HS-27A (cell line): Measurements from ENCODE around the gene RGSL1.

Source experiments
- DNase-seq: peaks from one replicate; pipeline ENCODE4 v3.0.0-alpha.2; 2012; ENCODE audit warnings: low read depth, missing footprints

Gene RGSL1

DNA sequence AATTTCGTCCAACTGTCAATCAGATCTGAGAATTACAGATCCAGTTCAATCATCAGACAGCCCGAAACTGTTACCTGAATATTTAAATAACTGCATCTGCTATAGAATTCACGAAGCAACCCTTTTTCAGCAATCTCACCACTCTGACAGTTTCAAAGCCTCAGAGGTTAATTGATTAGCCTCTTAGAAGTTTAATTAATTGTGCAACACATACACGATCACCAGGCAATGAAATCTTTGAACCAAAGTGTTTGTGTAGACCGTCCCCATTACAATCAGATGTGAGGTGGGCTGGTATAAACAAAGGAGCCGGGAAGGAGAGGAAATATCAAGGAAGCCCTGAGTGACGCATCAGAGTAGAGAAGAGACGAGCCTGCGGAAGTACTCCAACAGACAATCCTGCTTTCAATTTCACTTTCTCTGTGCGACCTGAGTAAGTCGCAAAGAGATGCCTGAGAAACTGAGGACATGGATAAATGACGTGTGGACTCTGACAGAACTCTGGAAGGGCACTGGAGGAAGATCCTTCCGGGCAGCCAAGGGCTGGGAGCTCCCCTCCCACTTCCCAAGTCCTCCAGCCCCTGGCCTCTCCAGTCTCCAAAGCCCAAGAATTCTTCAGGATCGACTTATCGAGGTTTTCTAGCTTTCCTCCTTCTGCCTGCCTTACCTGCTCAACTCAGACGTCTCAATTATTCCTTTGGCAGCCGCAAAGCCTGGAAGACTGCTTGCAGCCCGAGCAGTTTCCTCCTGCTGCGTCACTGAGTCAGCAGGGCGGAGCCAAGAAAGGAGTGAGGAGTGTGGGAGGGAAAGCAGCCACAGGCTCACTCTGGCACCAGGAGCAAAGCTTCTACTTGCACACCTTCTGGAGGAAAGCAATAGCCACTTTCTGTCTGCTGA, 138.8 kb downstream of the RGSL1 start, which contains the start of gene RNASEL:
TSS of gene RNASEL (minus strand) at position 757 of the 897 bp plus-strand sequence. CDS start 2,450 bp downstream, outside the sequence.
- no peak for DNase-seq

DNA sequence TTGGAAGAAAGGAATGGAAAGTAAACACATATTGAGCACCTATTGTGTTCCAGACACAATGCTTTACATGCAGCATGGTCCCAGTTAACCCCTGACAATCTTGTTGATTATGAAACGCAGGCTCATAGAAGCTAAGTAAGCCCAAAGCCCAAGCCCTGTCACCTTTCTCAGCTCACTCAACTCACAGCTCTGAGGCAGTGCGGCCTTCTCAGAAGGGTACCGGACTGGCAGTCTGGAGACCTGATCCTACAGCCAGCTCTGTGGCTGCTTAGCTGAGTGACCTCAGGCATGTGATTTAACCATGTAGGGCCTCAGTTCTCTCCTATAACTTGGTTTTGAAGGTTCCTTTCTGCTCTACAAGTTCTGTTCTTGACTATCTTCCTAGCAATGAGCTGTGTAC, 139.6 kb downstream of the RGSL1 start:
- DNase-seq, result no peak

- no peak for DNase-seq
Measured at GRCh38 chr1:182589931-182590330, 140.0 kb downstream of the RGSL1 start.

DNA sequence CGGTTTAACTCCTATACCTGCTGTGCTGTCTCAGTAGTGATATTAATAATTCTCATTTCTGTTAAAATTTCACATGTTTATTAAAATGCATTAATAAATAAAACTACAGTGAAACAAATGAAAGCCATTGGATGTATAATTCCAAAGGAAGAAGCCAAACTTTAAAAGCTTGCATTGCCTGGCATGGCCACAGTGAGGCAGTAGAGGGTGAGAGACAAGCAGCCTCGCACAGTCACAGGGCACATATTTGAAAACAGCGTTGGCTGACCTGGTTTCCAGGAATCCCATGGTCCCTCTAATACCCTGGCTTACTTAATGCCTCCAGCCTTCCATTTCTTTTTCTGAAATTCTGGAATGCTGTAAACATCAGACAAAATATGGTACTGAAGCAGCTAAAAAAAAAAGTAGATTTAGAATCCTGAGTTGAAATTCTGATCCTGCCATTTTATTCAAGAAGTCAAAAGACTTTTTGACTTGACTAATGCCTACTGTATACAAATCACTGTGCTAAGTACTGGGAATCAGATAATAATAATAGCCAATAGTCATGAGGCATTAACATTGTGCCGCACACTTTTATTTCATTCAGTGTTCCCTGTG, 145.8 kb downstream of the RGSL1 start:
- DNase-seq, result no peak

- DNase-seq, result no peak
Measured at GRCh38 chr1:182596934-182597333, 147.0 kb downstream of the RGSL1 start.

GRCh38 chr1:182598296-182598695, 148.3 kb downstream of the RGSL1 start:
- DNase-seq, result no peak

DNA sequence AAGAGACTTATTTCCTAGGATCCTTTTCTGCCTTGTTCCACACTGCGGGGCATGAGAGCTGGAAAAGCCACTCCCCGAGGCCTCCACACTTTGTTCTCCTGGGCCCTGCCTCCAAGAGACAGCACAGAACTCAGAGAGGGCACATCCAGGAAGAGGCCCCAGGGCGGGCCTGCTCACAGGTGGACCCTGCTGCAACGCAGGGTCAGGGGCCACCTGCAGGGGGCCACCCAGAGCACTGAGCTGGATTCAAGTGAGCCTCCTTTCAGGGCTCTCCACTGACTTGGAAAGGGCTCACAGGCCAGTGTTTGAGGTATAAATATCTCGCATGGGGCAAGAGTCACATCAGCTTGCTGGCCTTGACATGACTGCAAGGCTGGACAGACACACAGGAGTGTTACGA, 149.4 kb downstream of the RGSL1 start:
- DNase-seq, result no peak

- DNase-seq, result no peak
Measured at GRCh38 chr1:182600036-182600713, 150.2 kb downstream of the RGSL1 start.

DNA sequence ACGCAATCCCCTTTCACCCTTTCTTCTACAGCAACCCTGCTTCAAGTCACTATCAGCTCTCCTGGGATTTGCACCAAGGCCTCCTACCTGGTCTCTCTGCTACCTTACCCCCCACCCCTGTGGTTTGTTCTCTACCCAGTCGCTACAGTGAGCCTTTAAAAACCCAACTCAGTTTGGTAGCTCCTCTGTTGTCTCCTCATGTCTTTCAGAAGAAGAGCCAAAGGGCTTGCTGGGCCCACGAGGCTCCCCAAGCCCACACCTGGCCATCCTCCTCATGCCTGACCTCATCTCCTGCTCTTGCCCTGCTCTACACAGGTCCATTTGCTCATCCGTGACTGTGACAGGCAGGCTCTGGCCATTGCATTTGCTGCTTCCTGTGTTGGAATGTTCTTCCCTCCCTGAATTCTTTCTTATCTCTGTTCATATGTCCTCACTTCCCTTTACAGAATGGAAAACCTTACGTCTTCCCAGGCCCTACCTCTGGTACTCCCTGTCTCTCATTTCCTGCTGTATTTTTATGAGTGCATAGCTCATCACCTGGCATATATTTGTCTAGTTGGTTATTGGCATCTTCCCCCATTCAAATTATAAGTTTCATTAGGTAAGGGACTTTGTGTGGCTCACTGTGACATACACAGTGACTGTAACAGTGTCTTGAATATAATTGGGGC, 150.9 kb downstream of the RGSL1 start:
- no peak for DNase-seq

DNA sequence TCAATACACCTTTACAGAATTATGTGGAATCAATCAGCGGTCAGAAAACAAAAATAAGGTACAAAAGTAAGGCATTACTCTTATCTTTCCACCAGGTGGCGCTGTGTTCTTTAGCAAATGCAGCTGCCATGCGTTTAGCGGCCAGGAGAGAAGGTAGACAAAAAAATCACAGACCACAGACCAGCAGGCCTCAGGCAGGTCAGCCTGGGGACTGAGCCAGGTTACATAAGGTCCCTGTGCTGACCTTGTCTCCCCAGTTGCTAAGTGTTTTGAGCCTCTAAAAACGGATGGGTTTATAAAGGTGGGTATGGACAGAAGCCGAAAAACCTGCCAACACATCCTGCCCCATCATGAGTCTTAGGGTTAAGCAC, 151.5 kb downstream of the RGSL1 start:
- DNase-seq, result peak; percentile 29

GRCh38 chr1:182601913-182602312, 152.0 kb downstream of the RGSL1 start:
- DNase-seq, result no peak

- no peak for DNase-seq
Measured at GRCh38 chr1:182602935-182603645, 153.1 kb downstream of the RGSL1 start.

GRCh38 chr1:182603646-182604174, 153.8 kb downstream of the RGSL1 start:
- no peak for DNase-seq

DNA sequence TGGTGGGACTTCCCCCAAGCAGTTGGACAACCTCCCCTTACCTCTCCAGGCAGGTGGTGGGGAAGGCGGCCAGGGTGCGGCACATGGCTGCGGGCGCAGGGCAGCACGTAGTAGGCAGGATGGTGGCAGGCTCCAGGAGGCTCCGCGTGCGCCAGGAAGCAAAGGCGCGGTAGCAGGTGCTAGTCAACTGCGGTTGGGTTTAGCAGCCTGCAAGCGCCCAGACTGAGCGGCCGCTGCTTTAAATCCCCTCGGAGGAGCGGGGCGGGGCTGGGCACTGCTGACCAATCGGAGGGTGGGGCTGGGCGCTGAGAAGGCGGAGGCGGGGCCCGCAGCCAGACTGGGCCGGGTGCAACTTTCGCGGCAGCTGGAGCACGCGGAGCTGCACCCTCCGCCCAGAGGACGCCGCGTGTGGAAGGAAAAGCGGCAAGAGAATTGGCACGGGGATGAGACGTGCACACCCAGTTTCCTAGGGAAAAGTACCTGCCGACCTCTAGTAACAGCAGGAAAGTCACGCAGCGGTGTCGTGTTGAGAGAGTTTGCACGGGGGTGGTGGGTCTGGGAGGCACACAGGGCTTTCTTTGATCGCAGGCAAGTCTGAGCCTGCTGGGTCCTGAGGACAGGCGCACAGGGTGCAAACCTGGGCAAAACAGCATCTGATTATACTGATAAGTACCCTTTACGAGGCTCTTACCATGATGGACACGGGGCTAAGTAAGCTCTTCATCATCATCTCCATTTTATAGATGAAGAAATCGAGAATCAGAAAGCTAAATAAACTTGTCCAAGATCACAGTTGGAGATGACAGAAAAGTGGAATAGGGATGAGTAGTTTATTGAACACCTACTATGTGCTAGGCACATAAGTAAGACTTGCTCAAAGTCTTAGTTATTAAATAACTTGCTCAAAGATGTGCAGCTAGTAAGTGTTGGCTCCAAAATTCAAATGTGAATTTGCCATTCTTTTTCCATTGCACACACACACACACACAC, 154.5 kb downstream of the RGSL1 start, which contains the start of gene RGS16:
TSS of gene RGS16 (minus strand) at position 215 of the 990 bp plus-strand sequence. CDS start at position 85, 130 bp downstream.
- no peak for DNase-seq

- no peak for DNase-seq
Measured at GRCh38 chr1:182607566-182607965, 157.6 kb downstream of the RGSL1 start.

DNA sequence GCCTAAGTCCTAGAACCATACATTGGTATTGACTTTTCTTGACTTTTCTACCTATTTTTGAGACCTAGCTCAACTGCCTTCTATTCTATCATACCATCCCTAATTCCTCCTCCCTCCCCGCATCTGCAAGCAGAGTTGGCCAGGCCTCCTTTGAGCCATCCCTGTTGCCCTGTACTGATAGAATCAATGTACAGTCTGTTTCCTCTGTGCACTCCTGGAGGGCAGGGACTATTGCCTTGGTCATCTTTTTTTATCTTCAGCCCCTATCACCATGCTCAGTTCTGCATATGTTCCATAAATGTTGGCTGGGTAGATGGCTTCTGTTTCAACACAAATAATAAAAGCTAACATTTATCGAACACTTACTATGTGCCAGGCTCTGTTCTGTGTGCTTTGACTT, 158.3 kb downstream of the RGSL1 start:
- no peak for DNase-seq

DNA sequence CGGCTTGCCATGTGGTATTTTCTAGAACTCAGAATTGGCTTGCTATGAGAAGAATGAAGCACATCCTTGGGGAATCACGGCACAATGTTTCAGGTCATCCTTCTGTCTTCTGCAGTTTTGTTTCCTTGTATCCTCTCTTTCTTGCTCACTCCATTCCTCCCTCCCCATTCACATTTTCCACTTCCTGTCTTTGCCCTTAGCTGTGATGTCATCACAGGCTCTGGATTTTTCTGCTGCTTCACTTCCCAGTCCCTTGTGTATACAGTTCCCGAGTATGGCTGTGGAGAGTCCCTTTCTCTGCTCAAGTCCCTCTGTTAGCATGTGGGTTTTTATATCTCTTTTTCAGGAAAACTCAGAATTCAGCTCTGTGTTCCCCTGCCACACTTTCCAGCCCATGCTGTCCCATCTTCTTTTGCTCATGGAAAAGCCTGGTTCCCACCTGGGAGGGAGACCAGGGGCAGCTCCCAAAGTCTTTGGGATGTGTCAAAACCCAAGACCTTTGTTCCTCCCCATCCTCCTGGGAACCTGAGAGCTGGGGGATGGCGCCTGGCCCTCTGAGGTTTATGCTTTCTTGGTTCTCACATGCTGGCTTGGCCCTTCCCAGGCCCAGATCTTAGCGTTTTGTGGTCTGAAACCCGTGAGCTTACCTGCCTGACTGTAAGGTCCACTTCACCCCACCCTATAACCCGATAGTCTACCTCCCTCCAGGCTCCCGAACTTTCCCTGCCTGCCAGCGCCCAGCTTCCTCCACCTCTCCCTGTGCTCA, 159.1 kb downstream of the RGSL1 start:
- DNase-seq, result no peak
